Thyroid gland (tissue), 4 donors: ENCODE measurements around the gene STAB1.

Experiments used
- CTCF ChIP-seq, 6 experiments: fragments of 200-600 bp in 3 of 6; fragments of 450-650 bp in 3 of 6; sonication (generic) in 3 of 6; IDR thresholded peaks; one replicate each; pipeline ENCODE4 v1.5.1; 2016 to 2019; ENCODE audit warnings: antibody characterized with exemption in 6 of 6, mild to moderate bottlenecking in 2 of 6, inconsistent platforms in 1 of 6, moderate library complexity in 1 of 6
- POLR2A ChIP-seq, 2 donors: fragments of 450-650 bp; IDR thresholded peaks; one replicate each; pipeline ENCODE4 v1.6.1; 2017; ENCODE audit warnings: antibody characterized with exemption in 2 of 2, mild to moderate bottlenecking in 2 of 2, moderate library complexity in 1 of 2

- TF ChIP-seq CTCF (IDR thresholded peaks at IDR 0.05) (no peak), POLR2A (IDR thresholded peaks at IDR 0.05) (no peak)
Observed at GRCh38 chr3:52520141-52520667, 25.1 kb downstream of the STAB1 start.
